ENCODE data around the gene ALOX5.
"Not testable (repeated sequence)": the region's sequence is repeated elsewhere in the genome, so short reads cannot be mapped to it uniquely, and the experiment has no call there.

Gene ALOX5

DNA sequence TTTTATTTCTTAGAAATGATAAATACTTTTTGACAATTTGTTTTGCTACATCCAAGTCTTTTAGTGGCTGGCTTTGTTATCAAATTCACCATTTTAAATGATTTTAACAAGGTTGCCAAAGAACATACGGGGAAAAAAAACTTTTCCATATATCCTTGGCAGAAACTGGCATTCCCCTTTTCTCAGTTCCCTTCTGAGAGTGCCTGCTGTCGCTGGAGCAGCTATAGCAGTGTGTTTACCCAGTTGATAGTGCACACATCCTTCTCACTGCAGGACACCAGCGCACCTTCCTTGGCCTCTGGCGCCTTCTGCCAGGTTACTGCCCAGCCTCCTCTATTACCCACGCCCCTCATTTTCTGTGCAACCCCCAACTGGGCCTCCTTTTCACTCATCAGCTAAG, 94.1 kb downstream of the ALOX5 start:
- peak; percentile 51 for DNase-seq (ENCODE audit: low spot score)

DNA sequence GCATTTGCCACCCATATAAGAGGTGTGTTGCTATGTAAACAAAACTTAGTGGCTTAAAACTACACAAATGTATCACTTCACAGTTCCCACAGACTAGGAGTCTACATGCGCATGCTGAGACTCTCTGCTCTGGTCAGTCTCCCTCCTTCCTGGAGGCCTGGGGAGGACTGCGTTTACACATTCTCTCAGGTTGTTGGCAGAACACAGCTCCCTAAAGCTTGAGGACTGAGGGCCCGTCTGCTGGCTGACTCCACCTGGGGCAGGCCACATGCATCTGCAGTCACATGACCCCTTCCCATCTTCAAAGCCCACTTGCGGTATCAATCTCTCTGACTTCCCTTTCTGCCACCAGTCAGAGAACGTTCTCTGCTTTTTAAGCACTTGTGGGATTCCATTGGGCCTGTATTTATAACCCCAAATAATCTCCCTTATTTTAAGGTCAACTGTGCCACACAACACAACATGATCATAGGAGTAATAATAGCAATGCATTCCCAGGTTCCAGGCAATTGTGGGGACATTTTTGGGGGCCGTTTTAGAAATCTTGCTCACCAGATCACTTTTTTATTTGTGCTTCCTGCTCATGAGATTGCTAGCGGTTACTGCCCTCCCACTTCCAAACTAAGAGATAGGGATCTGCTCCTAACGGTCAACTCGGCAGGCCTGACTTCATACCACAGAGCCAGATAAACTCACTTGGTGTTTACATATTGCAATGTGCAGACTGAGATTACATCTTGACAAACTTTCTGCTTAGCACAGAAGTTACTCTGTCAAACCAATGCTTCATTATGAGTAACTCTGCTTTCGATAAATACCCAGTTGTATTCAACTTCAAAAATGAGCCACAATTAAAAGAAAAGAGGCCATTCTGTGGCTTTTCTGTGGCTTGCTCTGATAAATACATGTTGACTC, 96.3 kb downstream of the ALOX5 start:
- no peak for DNase-seq (ENCODE audit: low spot score)

DNA sequence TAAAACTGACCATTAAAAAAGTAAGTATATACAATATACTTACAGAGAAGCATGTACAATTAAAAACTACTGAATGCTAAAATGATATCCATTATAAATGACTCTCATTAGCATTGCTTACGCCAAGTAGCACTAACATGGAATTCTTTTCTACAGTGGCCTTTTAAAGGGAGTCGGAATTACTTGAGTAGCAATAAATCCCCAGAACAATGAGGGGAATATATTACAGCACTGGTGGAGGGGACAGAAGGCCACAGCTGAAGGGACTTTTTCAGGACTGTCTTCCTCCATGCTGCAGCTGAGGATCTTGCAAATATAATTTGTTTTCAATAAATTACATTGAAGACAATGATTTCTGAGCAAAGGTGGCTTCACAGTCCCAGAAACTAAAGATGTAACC, 97.0 kb downstream of the ALOX5 start:
- no peak for DNase-seq (ENCODE audit: low spot score)

DNA sequence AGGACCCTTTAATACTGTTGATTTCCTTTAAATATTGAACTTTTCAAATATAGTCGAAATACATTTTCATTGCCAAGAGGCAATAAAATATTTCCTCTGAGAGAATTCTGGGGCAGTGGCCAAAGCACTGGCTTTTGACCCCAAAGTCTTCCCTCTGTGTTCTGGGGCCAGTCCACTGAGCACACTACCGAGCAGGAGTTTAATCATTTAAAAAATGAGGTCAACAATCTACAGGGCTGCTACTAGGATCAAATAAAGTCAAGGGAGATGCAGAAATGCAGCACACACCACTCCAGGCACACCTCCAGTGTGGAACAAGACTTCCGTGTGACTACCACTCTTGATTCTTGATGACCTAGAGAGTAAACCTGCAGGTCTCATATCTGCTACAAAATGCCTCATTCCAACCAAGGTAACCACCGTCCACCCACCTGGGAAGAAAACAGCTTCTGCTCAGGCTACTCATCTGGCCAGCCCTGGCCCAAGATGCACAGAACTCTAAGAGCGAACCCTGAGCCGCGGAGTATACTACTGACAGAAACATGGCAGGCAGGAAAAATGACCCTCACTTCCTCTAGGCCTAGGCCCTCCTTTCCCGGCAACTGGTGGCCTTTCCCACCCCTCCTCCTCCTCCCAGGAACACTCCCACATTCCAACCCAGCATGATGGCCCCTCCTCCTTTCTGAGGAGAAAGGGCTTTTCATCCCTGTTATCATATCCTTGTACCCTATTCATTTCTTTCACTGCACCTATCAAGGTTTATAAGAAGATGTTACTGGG, 97.7 kb downstream of the ALOX5 start:
- DNase-seq (ENCODE audit: low spot score): no peak

DNA sequence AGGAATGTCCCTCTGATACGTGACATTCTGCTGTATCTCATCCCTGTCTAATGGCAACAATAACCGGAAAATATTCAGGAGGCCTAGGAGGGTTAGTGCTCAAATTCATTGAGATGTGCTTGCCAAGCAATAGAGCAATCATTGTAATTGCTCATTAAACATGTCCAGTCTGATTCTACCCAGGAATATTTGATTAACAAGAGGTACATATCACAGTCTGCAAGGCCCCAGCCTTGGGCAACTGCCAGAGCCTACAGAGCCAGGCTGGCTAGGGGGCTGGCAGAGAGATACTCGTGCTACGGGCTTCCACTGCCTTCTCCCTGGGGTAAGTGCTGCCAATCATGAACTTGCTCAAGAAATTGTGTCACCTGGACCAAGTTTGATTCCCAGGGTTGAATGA, 99.1 kb downstream of the ALOX5 start:
- peak; percentile 65 for DNase-seq (ENCODE audit: low spot score)

DNA sequence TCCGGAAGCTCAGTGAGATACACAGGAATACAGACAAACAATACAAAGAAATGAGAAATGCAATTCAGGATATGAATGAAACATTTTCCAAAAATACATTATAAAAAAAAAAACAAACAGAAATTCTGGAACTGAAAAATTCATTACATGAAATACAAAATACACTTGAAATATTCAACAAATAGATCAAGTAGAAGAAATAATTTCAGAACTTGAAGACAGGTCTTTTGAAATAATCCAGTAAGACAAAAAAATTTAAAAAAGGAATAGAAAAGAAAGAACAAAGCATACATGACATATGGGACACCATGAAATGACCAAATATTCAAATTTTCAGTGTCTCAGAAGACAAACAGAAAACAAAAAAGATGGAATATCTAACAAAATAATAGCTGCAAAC, 102.5 kb downstream of the ALOX5 start:
- DNase-seq (ENCODE audit: low spot score): no peak

DNA sequence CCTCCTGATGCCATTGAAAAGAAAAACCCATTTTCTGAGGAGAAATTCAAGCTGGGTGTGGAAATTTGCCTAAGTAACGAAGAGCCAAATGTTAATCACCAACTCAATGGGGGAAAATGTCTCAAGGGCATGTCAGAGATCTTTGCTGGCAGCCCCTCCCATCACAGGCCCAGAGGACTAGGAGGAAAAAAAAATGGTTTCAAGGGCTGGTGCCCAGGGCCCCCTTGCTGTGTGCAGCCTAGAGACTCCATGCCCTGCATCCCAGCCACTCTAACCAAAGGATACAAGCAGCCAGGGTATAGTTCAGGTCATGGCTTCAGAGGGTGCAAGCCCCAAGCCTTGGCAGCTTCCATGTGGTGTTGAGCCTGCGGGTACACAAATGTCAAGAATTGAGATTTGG, 106.3 kb downstream of the ALOX5 start:
- DNase-seq (ENCODE audit: low spot score): no peak

DNA sequence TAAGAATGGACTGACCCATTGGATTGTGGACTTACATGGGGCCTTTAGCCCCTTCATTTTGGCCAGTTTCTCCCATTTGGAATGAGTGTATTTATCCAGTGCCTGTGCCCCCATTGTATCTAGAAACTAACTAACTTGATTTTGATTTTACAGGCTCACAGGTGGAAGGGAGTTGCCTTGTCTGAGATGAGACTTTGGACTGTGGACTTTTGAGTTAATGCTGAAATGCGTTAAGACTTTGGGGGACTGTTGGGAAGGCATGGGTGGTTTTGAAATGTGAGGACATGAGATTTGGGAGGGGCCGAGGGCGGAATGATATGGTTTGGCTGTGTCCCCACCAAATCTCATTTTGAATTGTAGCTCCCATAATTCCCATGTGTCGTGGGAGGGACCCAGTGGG, 107.1 kb downstream of the ALOX5 start:
- not testable (repeated sequence) for DNase-seq (ENCODE audit: low spot score)

DNA sequence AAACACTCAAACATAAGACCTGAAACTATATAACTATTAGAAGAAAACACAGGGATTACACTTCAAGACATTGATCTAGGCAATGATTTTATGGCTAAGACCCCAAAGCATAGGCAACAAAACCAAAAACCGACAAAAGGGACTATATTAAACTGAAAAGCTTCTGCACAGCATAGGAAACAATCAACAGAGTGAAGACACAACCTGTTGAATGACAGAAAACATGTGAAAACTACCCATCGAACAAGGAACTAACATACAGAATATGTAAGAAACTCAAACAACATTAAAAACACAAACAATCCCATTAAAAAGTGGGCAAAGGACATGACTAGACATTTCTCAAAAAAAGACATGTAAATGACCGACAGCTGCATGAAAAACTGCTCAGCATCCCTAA, 109.0 kb downstream of the ALOX5 start:
- DNase-seq (ENCODE audit: low spot score): no peak

DNA sequence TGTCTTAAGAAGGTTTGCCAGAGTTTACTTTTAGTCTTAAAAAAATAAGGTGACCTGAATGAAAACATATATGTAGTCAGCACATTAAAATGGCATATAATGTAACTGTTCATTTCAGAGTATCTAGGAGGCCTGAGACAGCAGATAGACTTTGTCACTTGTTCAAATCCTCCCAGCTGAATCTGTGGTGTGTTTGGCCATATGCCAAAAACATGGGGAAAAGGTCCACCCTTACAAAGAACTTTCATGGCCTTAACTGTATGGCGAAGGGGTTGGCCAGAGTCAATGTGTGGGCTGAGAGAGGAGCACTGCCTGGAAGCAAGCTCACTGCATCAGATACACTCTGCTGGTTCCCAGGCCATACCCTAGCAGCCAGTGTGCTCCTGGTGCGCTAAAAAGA, 113.7 kb downstream of the ALOX5 start:
- DNase-seq (ENCODE audit: low spot score): no peak

DNA sequence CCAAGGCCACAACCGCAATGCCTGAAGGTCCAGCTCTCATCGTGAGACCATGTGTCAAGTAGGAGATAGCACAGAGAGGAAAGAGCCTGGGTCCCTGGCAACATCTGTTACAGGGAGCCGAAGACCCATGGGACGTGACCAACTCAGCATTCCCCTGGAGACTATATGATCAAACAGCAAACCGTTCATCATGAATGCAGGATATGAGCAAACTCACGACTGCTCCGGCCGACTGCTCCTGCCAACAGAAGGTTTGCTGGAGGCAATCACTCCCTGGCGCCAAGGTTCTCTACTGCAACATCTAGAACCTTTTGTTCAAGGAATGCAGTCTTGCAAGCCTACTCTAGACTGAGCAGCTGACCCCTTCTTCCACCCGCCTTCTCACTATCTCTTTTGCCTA, 114.3 kb downstream of the ALOX5 start:
- DNase-seq (ENCODE audit: low spot score): no peak

DNA sequence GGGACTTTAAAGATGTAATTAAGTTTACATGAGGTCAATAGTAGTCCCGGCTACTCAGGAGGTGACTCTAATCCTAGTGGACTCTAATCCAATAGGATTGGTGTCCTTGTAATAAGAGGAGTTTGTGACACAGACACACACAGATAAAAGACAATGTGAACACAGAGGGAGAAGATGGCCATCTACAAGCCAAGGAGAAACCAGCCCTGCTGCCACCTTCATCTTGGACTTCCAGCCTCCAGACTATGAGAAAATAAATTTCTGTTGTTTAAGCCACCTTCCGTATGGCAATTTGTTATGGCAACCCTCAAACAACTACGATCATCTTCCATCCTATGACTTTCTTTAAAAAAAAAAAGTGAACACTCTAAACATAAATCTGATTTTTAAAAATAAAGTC, 116.3 kb downstream of the ALOX5 start:
- no peak for DNase-seq (ENCODE audit: low spot score)

DNA sequence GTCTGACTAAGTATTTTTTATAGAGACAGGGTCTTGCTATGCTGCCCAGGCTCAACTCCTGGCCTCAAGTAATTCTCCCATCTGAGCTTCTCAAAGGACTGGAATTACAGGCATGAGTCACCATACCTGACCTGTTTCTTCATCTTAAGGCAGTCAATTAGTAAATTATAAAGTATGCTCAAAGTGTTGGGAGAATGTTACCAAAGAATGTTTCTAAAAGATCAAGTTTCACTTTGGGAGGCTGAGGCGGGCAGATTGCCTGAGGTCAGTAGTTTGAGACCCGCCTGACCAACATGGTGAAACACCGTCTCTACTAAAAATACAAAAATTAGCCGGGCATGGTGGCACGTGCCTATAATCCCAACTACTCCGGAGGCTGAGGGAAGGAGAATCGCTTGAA, 117.0 kb downstream of the ALOX5 start:
- no peak for DNase-seq (ENCODE audit: low spot score)

All from cerebellar cortex (tissue), 1 donor.